Measurements from ENCODE around the gene QRFP.

DNA sequence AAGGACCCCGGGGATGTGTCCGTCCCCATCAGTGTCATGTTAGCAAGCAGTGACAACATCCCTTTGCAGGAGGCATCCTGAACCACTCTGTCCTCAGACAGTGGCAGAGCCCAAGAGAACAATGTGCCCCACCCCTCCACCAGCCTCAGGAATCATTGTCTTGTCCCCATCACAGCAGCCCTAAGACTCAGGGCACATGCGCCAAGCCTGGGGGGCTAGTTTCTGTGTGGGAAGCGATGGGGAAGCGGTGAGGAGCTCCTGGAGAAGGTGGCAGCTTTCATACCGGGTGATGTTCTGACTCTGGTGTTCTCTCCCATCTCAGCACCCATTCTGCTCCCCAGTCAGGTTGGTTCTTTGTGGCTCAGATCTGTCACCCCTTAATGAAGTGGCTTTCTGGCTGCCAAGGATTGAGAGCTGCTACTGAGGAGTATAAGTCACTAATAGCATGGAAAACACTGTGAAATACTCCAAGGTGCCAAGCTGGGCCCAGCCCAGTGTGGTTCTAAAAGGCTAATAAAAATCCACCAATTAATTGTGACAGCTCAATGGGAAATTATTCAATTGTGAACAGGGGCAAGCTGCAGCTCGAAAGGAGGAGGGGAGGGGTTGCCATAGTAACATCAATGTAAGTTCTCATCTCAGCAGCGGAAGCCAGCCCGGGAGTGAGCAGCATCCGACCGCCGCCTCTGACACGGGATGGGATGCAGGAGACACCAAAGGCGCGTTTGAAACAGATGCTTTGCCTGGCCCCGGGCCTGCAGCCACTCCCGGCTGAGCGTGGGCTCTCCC is 4.7 kb downstream of the QRFP start:
- TF ChIP-seq, protein P1, sequence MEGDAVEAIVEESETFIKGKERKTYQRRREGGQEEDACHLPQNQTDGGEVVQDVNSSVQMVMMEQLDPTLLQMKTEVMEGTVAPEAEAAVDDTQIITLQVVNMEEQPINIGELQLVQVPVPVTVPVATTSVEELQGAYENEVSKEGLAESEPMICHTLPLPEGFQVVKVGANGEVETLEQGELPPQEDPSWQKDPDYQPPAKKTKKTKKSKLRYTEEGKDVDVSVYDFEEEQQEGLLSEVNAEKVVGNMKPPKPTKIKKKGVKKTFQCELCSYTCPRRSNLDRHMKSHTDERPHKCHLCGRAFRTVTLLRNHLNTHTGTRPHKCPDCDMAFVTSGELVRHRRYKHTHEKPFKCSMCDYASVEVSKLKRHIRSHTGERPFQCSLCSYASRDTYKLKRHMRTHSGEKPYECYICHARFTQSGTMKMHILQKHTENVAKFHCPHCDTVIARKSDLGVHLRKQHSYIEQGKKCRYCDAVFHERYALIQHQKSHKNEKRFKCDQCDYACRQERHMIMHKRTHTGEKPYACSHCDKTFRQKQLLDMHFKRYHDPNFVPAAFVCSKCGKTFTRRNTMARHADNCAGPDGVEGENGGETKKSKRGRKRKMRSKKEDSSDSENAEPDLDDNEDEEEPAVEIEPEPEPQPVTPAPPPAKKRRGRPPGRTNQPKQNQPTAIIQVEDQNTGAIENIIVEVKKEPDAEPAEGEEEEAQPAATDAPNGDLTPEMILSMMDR (IDR thresholded peaks at IDR 0.05): no peak
- TF ChIP-seq POLR2A (IDR thresholded peaks at IDR 0.05): no peak

All from thyroid gland (tissue), 4 donors.